H9 (cell line): Measurements from ENCODE around the gene WNT3. TPM values are rescaled to one million over a fixed set of nuclear protein-coding genes. Genes with fewer than 3 reads are reported as not detected.

ENCODE experiments used
- DNase-seq: peaks from one replicate; pipeline ENCODE4 v3.0.0-alpha.2; 2017
- H2AFZ ChIP-seq: one replicate; pipeline ENCODE4 v1.6.1; 2013; ENCODE audit warnings: mild to moderate bottlenecking, low read length, control low read depth, moderate library complexity
- H2AK5ac ChIP-seq: 2 replicates; pipeline ENCODE4 v1.6.1; 2013; ENCODE audit warnings: low read length, control low read depth, mixed read lengths; ENCODE audit not compliant: insufficient read length
- H2BK120ac ChIP-seq: one replicate; pipeline ENCODE4 v1.6.1; 2013; ENCODE audit warnings: low read depth, mild to moderate bottlenecking, low read length, control low read depth, inconsistent platforms; ENCODE audit not compliant: poor library complexity, severe bottlenecking
- H2BK12ac ChIP-seq: 2 replicates; pipeline ENCODE4 v1.6.1; 2013; ENCODE audit warnings: low read length, control low read depth, mixed read lengths, low read depth; ENCODE audit not compliant: insufficient read length
- H2BK15ac ChIP-seq: 2 replicates; pipeline ENCODE4 v1.6.1; 2013; ENCODE audit warnings: low read depth, low read length, control low read depth
- H2BK20ac ChIP-seq: one replicate; pipeline ENCODE4 v1.6.1; 2013; ENCODE audit warnings: low read depth, mild to moderate bottlenecking, low read length, control low read depth, inconsistent platforms; ENCODE audit not compliant: poor library complexity, severe bottlenecking
- H2BK5ac ChIP-seq: 2 replicates; pipeline ENCODE4 v1.6.1; 2013; ENCODE audit warnings: low read length, control low read depth, mixed read lengths; ENCODE audit not compliant: insufficient read length
- H3K14ac ChIP-seq: 2 replicates; pipeline ENCODE4 v1.6.1; 2013; ENCODE audit warnings: low read length, control low read depth; ENCODE audit not compliant: insufficient read depth
- H3K18ac ChIP-seq: 2 replicates; pipeline ENCODE4 v1.6.1; 2013; ENCODE audit warnings: low read depth, mild to moderate bottlenecking, mixed read lengths, low read length, control low read depth; ENCODE audit not compliant: insufficient read length
- H3K23ac ChIP-seq: 2 replicates; pipeline ENCODE4 v1.6.1; 2013; ENCODE audit warnings: low read length, control low read depth, mixed read lengths, low read depth; ENCODE audit not compliant: insufficient read length
- H3K23me2 ChIP-seq: 2 replicates; pipeline ENCODE4 v1.6.1; 2013; ENCODE audit warnings: low read depth, mild to moderate bottlenecking, mixed read lengths, low read length, control low read depth; ENCODE audit not compliant: insufficient read length, poor library complexity, severe bottlenecking
- H3K27ac ChIP-seq: 2 replicates; pipeline ENCODE4 v1.5.1; 2013; ENCODE audit warnings: low read length, control low read depth, mixed read lengths, low read depth; ENCODE audit not compliant: insufficient read length
- H3K27me3 ChIP-seq: 2 replicates; pipeline ENCODE4 v1.6.1; 2013; ENCODE audit warnings: low read length, control low read depth, inconsistent platforms; ENCODE audit not compliant: insufficient read depth
- H3K4ac ChIP-seq: 2 replicates; pipeline ENCODE4 v1.6.1; 2013; ENCODE audit warnings: low read depth, mild to moderate bottlenecking, control low read depth, inconsistent platforms, low read length, moderate library complexity
- H3K4me1 ChIP-seq: 2 replicates; pipeline ENCODE4 v1.6.1; 2013; ENCODE audit warnings: low read length, control low read depth, inconsistent platforms; ENCODE audit not compliant: insufficient read depth
- H3K4me2 ChIP-seq: 2 replicates; pipeline ENCODE4 v1.6.1; 2013; ENCODE audit warnings: low read length, control low read depth, mixed read lengths; ENCODE audit not compliant: insufficient read length, insufficient read depth
- H3K56ac ChIP-seq: 2 replicates; pipeline ENCODE4 v1.6.1; 2013; ENCODE audit warnings: low read depth, mild to moderate bottlenecking, mixed read lengths, low read length, control low read depth; ENCODE audit not compliant: insufficient read length
- H3K79me1 ChIP-seq: 2 replicates; pipeline ENCODE4 v1.6.1; 2013; ENCODE audit warnings: low read depth, mild to moderate bottlenecking, moderate library complexity, low read length, control low read depth, inconsistent platforms; ENCODE audit not compliant: insufficient read depth, poor library complexity, severe bottlenecking
- H3K79me2 ChIP-seq: 2 replicates; pipeline ENCODE4 v1.6.1; 2013; ENCODE audit warnings: low read length, control low read depth, inconsistent platforms; ENCODE audit not compliant: insufficient read depth
- H3K9ac ChIP-seq: 2 replicates; pipeline ENCODE4 v1.6.1; 2013; ENCODE audit warnings: low read length, control low read depth, mixed read lengths; ENCODE audit not compliant: insufficient read length; ENCODE audit errors: extremely low read depth
- H3K9me3 ChIP-seq: one replicate; pipeline ENCODE4 v1.6.1; 2013; ENCODE audit warnings: low read depth, low read length, inconsistent platforms; ENCODE audit not compliant: control insufficient read depth
- H3T11ph ChIP-seq: one replicate; pipeline ENCODE4 v1.6.1; 2013; ENCODE audit warnings: mild to moderate bottlenecking, low read length, control low read depth, inconsistent platforms
- H4K20me1 ChIP-seq: one replicate; pipeline ENCODE4 v1.6.1; 2013; ENCODE audit not compliant: control insufficient read depth, insufficient read length, insufficient read depth
- H4K5ac ChIP-seq: 2 replicates; pipeline ENCODE4 v1.6.1; 2013; ENCODE audit warnings: low read depth, mild to moderate bottlenecking, mixed read lengths, low read length, control low read depth; ENCODE audit not compliant: insufficient read length
- H4K8ac ChIP-seq: replicated peaks from 2 replicates; pipeline ENCODE4 v1.6.1; 2013; ENCODE audit warnings: low read length, control low read depth, mixed read lengths, low read depth; ENCODE audit not compliant: insufficient read length
- H4K91ac ChIP-seq: 2 replicates; pipeline ENCODE4 v1.6.1; 2013; ENCODE audit warnings: low read depth, mild to moderate bottlenecking, moderate library complexity, mixed read lengths, low read length, control low read depth; ENCODE audit not compliant: insufficient read length
- H3K27ac Mint-ChIP-seq, 3 experiments: 2 replicates in 2 of 3; 3 replicates in 1 of 3; pipeline ENCODE4 v1.8.0; 2020 to 2021; ENCODE audit warnings: mixed read lengths in 3 of 3, mild to moderate bottlenecking in 1 of 3, moderate library complexity in 1 of 3
- H3K27me3 Mint-ChIP-seq: 2 replicates; pipeline ENCODE4 v1.8.0; 2021; ENCODE audit warnings: low read depth, mild to moderate bottlenecking, moderate library complexity, mixed read lengths
- H3K36me3 Mint-ChIP-seq, 3 experiments: 2 replicates in 2 of 3; 3 replicates in 1 of 3; pipeline ENCODE4 v1.8.0; 2020 to 2021; ENCODE audit warnings: low read depth in 3 of 3, mixed read lengths in 3 of 3; ENCODE audit not compliant: insufficient read depth in 1 of 3
- H3K4me1 Mint-ChIP-seq, 2 experiments: 2 replicates each; pipeline ENCODE4 v1.8.0; 2020; ENCODE audit warnings: mixed read lengths in 2 of 2
- H3K4me3 Mint-ChIP-seq, 2 experiments: 2 replicates in 1 of 2; 3 replicates in 1 of 2; pipeline ENCODE4 v1.8.0; 2020 to 2021; ENCODE audit warnings: mild to moderate bottlenecking in 2 of 2, mixed read lengths in 2 of 2, moderate library complexity in 1 of 2
- H3K9me3 Mint-ChIP-seq, 2 experiments: 2 replicates in 1 of 2; 3 replicates in 1 of 2; pipeline ENCODE4 v1.8.0; 2020; ENCODE audit warnings: mild to moderate bottlenecking in 2 of 2, mixed read lengths in 2 of 2, moderate library complexity in 1 of 2
- WGBS: extraction: QIAGEN DNeasy Blood & Tissue Kit; methylation state at CpG from one replicate; pipeline ENCODE4 v1.1.7; 2013; ENCODE audit warnings: missing lambda C conversion rate, low lambda C conversion rate, mixed read lengths; ENCODE audit not compliant: insufficient read length; ENCODE audit errors: extremely low coverage; 5-methylcytosine and 5-hydroxymethylcytosine counted together
- total RNA-seq: library from RNA; stranded (reverse); gene quantifications from 2 replicates; pipeline ENCODE4 v1.2.1, GENCODE V29; 2021
- TF ChIP-seq, protein P1 (sequence below): fragments of 200-600 bp; sonication (generic); conservative IDR thresholded peaks from 3 replicates; pipeline ENCODE4 v1.8.0; 2021; ENCODE audit warnings: antibody characterized with exemption, mild to moderate bottlenecking

WNT3 gene
- total RNA-seq, 1 experiment from 2014 or later, result 22.4 TPM

DNA sequence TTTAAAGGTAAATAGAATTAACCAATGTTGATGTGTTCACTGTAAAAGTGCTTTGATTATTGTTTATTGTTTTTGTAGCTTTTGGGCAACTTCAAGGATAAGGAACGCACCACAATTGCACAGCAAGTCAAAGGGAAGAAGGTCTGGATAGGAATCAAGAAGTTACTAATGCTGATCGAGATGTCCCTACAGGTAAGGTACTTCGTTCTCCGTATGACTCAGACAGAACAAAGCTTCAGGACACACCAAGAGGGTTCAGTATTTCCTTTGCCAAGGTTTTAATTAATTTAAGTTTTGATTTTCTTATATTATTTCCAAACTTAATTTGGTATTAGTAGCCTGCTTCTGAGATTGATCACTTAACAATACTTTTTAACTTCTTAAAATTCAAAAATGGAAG lies 67.1 kb downstream of the WNT3 start:
- H3K23ac ChIP-seq, result no peak overlapping the region
- DNase-seq, result no peak
- no peak overlapping the region for H3K4me3 Mint-ChIP-seq
- no peak overlapping the region for H3K56ac ChIP-seq
- peaks cover 0 to 22% (median 12%) of the 10 kb centered on the region in 3 experiments; a peak in 5 of 7 replicates for H3K36me3 Mint-ChIP-seq
- H3K14ac ChIP-seq, result no peak overlapping the region
- no peak overlapping the region for H4K91ac ChIP-seq
- H2BK15ac ChIP-seq, result no peak overlapping the region
- no peak overlapping the region for H3T11ph ChIP-seq
- no peak overlapping the region for H3K9ac ChIP-seq
- no peak overlapping the region for H4K5ac ChIP-seq
- no CpG with 5 or more reads among the region's 4 CpGs for WGBS
- H3K4me1 Mint-ChIP-seq, result peaks cover 5 to 6% of the 10 kb centered on the region in 2 experiments
- no peak overlapping the region for H2BK12ac ChIP-seq
- no peaks in the 10 kb centered on the region for H3K27me3 ChIP-seq
- no peak overlapping the region for H3K4me2 ChIP-seq
- H2AK5ac ChIP-seq, result no peak overlapping the region
- H3K27ac ChIP-seq, result no peak overlapping the region
- H3K27me3 Mint-ChIP-seq, result no peaks in the 10 kb centered on the region
- no peaks in the 10 kb centered on the region for H3K79me1 ChIP-seq
- H3K9me3 ChIP-seq, result no peaks in the 10 kb centered on the region
- H2BK20ac ChIP-seq, result no peak overlapping the region
- no peaks in the 10 kb centered on the region for H3K23me2 ChIP-seq
- TF ChIP-seq, protein P1, sequence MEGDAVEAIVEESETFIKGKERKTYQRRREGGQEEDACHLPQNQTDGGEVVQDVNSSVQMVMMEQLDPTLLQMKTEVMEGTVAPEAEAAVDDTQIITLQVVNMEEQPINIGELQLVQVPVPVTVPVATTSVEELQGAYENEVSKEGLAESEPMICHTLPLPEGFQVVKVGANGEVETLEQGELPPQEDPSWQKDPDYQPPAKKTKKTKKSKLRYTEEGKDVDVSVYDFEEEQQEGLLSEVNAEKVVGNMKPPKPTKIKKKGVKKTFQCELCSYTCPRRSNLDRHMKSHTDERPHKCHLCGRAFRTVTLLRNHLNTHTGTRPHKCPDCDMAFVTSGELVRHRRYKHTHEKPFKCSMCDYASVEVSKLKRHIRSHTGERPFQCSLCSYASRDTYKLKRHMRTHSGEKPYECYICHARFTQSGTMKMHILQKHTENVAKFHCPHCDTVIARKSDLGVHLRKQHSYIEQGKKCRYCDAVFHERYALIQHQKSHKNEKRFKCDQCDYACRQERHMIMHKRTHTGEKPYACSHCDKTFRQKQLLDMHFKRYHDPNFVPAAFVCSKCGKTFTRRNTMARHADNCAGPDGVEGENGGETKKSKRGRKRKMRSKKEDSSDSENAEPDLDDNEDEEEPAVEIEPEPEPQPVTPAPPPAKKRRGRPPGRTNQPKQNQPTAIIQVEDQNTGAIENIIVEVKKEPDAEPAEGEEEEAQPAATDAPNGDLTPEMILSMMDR, result no peak
- H4K8ac ChIP-seq, result no peak overlapping the region
- no peak overlapping the region for H2BK120ac ChIP-seq
- no peak overlapping the region for H2BK5ac ChIP-seq
- no peak overlapping the region for H3K27ac Mint-ChIP-seq
- H3K4me1 ChIP-seq, result no peaks in the 10 kb centered on the region
- no peak overlapping the region for H2AFZ ChIP-seq
- H3K4ac ChIP-seq, result no peak overlapping the region
- no peaks in the 10 kb centered on the region for H3K79me2 ChIP-seq
- H3K9me3 Mint-ChIP-seq, result no peaks in the 10 kb centered on the region
- no peaks in the 10 kb centered on the region for H4K20me1 ChIP-seq
- H3K18ac ChIP-seq, result no peak overlapping the region
